Measurements from ENCODE around the gene PPM1G.

DNA sequence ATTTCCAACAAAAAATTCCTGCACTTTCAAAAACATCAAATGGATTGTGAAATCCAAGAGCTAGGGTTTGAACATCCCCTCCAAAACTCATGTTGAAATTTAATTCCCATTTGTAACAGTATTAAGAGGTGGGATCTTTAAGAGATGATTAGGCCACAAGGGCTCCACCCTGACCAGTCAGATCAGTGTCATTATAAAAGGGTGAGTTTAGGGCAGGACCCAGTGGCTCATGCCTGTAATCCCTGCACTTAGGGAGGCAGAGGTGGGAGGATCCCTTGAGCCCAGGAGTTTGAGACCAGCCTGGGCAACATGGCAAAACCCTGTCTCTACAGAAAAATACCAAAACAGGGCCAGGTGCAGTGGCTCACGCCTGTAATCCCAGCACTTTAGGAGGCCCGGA, 61.8 kb downstream of the PPM1G start:
- TF ChIP-seq, protein P1, sequence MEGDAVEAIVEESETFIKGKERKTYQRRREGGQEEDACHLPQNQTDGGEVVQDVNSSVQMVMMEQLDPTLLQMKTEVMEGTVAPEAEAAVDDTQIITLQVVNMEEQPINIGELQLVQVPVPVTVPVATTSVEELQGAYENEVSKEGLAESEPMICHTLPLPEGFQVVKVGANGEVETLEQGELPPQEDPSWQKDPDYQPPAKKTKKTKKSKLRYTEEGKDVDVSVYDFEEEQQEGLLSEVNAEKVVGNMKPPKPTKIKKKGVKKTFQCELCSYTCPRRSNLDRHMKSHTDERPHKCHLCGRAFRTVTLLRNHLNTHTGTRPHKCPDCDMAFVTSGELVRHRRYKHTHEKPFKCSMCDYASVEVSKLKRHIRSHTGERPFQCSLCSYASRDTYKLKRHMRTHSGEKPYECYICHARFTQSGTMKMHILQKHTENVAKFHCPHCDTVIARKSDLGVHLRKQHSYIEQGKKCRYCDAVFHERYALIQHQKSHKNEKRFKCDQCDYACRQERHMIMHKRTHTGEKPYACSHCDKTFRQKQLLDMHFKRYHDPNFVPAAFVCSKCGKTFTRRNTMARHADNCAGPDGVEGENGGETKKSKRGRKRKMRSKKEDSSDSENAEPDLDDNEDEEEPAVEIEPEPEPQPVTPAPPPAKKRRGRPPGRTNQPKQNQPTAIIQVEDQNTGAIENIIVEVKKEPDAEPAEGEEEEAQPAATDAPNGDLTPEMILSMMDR (IDR thresholded peaks at IDR 0.05; ENCODE audit: insufficient read depth, low read length), result no peak
- TF ChIP-seq POLR2AphosphoS5 (IDR thresholded peaks at IDR 0.05; ENCODE audit: low read depth), result no peak
- TF ChIP-seq, protein P2, sequence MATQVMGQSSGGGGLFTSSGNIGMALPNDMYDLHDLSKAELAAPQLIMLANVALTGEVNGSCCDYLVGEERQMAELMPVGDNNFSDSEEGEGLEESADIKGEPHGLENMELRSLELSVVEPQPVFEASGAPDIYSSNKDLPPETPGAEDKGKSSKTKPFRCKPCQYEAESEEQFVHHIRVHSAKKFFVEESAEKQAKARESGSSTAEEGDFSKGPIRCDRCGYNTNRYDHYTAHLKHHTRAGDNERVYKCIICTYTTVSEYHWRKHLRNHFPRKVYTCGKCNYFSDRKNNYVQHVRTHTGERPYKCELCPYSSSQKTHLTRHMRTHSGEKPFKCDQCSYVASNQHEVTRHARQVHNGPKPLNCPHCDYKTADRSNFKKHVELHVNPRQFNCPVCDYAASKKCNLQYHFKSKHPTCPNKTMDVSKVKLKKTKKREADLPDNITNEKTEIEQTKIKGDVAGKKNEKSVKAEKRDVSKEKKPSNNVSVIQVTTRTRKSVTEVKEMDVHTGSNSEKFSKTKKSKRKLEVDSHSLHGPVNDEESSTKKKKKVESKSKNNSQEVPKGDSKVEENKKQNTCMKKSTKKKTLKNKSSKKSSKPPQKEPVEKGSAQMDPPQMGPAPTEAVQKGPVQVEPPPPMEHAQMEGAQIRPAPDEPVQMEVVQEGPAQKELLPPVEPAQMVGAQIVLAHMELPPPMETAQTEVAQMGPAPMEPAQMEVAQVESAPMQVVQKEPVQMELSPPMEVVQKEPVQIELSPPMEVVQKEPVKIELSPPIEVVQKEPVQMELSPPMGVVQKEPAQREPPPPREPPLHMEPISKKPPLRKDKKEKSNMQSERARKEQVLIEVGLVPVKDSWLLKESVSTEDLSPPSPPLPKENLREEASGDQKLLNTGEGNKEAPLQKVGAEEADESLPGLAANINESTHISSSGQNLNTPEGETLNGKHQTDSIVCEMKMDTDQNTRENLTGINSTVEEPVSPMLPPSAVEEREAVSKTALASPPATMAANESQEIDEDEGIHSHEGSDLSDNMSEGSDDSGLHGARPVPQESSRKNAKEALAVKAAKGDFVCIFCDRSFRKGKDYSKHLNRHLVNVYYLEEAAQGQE (IDR thresholded peaks at IDR 0.05; ENCODE audit: insufficient replicate concordance, low read depth), result no peak
- no peak for TF ChIP-seq SPI1 (IDR thresholded peaks at IDR 0.05; ENCODE audit: borderline replicate concordance, low read depth)
- TF ChIP-seq GABPA (IDR thresholded peaks at IDR 0.05; ENCODE audit: low read depth), result no peak
